Heart right ventricle (tissue), 16 donors: ENCODE data around the gene CDC73. TPM values are rescaled to one million over a fixed set of nuclear protein-coding genes. Genes with fewer than 3 reads are reported as not detected.
A peak's percentile ranks its signal among the peaks of the same experiment; 100 is the strongest.

Experiments used
- ATAC-seq, 8 donors: fragments of 200-7000 bp; cut with Tn5 transposase; one replicate each; pipeline ENCODE4 v1.9.1; 2020; ENCODE audit warnings: mild to moderate bottlenecking in 8 of 8, moderate library complexity in 8 of 8, moderate number of reproducible peaks in 1 of 8
- DNase-seq, 2 donors: peaks; one replicate each; pipeline ENCODE4 v3.0.0-alpha.2; 2020
- H3K27ac ChIP-seq, 10 donors: fragments of 200-600 bp; sonication (generic) in 2 of 10; one replicate each; pipeline versions ENCODE4 v1.5.0 to v1.8.0; 2020 to 2022; ENCODE audit warnings: mild to moderate bottlenecking in 3 of 10
- H3K27me3 ChIP-seq, 7 donors: fragments of 200-600 bp; one replicate each; pipeline ENCODE4 v1.8.0; 2021 to 2022; ENCODE audit warnings: mild to moderate bottlenecking in 2 of 7
- H3K36me3 ChIP-seq, 9 donors: fragments of 200-600 bp; sonication (generic) in 1 of 9; one replicate each; pipeline versions ENCODE4 v1.5.0 to v1.8.0; 2020 to 2022; ENCODE audit warnings: mild to moderate bottlenecking in 2 of 9
- H3K4me1 ChIP-seq, 9 donors: fragments of 200-600 bp; sonication (generic) in 1 of 9; one replicate each; pipeline versions ENCODE4 v1.5.0 to v1.8.0; 2020 to 2022; ENCODE audit warnings: mild to moderate bottlenecking in 4 of 9
- H3K4me3 ChIP-seq, 10 donors: fragments of 200-600 bp; sonication (generic) in 2 of 10; one replicate each; pipeline versions ENCODE4 v1.5.0 to v1.8.0; 2020 to 2022; ENCODE audit warnings: mild to moderate bottlenecking in 7 of 10, moderate library complexity in 2 of 10
- H3K9me3 ChIP-seq, 11 donors: fragments of 200-600 bp in 10 of 11; sonication (generic) in 2 of 11; one replicate each; pipeline versions ENCODE4 v1.5.0 to v1.8.0; 2013 to 2022; ENCODE audit warnings: mild to moderate bottlenecking in 2 of 11, control low read depth in 1 of 11, moderate library complexity in 1 of 11
- CTCF ChIP-seq, 9 donors: fragments of 200-600 bp; sonication (generic) in 2 of 9; IDR thresholded peaks; one replicate each; pipeline versions ENCODE4 v1.5.0 to v1.8.0; 2021 to 2022; ENCODE audit warnings: antibody characterized with exemption in 9 of 9, mild to moderate bottlenecking in 5 of 9, moderate library complexity in 1 of 9
- WGBS, 2 donors: extraction: QIAGEN DNeasy Blood & Tissue Kit; methylation state at CpG; one replicate each; pipeline ENCODE4 v1.1.7; 2013; ENCODE audit warnings: inconsistent platforms in 1 of 2; 5-methylcytosine and 5-hydroxymethylcytosine counted together
- intact Hi-C, 10 donors: fragments of 100-400 bp; cut with DNase I; formaldehyde crosslinking; loops; one replicate each; pipeline versions ENCODE4 v1.11.1 to v1.14.2; 2022
- polyA plus RNA-seq, 2 donors: library from polyadenylated mRNA; stranded (reverse); fragments of 200-250 nt; gene quantifications; one replicate each; pipeline ENCODE4 v1.2.3, GENCODE V29; 2013
- total RNA-seq, 10 donors: library from RNA; stranded (reverse); fragmentation: NEBNext Ultra II Directional in 3 of 10; extraction: Animal tissue kit (Norgen Biotek cat#: 25700) in 3 of 10; gene quantifications; one replicate each; pipeline versions ENCODE4 v1.2.1 to v1.2.4, GENCODE V29; 2021 to 2023
- donor health status: Arrhythmogenic right ventricular cardiomyopathy.
- donor health status: ischemic (EF 13 %, LVEDD 7.1; RV severe dilation, severe dysfunction).
- donor health status: healthy with polysubstance abuse.
- donor health status: DM: no; HTN: yes; CAD: no.
- donor health status: DM: no; HTN: no; CAD: no.
- donor health status: ischemic (EF 25% LVEDD 6.9; RV normal size, moderate dysfunction).
- donor health status: ischemic (EF 25% LVEDD 5.7; RV mildly dilated, moderate dysfunction).
- donor health status: healthy.
- donor health status: DM: yes; HTN: yes; CAD: no.
- donor health status: Ischemic cardiomyopathy.
- donor health status: ischemic (EF 35%, LVEDD 5.7; RV mildly dilated, moderate dysfunction).
- donor health status: nonischemic (EF 11% LVEDD 7.7; RV severe dilation, severe dysfunction).
- donor health status: DM: yes; HTN: yes; CAD: no.
- donor health status: PGD.
- donor health status: ischemic (EF 29% LVEDD 5.4; RV normal size, mild dysfunction).
- donor health status: nonischemic (EF 23%, LVEDD 6.1; RV moderate dilation, normal function).

The CDC73 gene
- total and polyA plus RNA-seq, 12 donors = 9.2 to 70.2 (median 54.2) TPM

GRCh38 chr1:193211539-193211938 is 89.7 kb downstream of the CDC73 start:
- 32 to 41% methylated on average over 1 of the region's 1 CpG for WGBS, 2 donors

GRCh38 chr1:193212637-193213036 is 90.8 kb downstream of the CDC73 start:
- no peak overlapping the region for H3K4me3 ChIP-seq
- DNase-seq = no peak
- intact Hi-C loops = no loop called here
- peaks cover 0 to 21% (median 9%) of the 10 kb centered on the region in 9 donors for H3K4me1 ChIP-seq
- 99% methylated on average over 2 of the region's 2 CpGs for WGBS, 2 donors
- peaks cover 0 to 57% (median 7%) of the 10 kb centered on the region in 9 donors for H3K36me3 ChIP-seq
- no peak for ATAC-seq
- TF ChIP-seq CTCF (IDR thresholded peaks at IDR 0.05) = no peak
- H3K27me3 ChIP-seq = no peaks in the 10 kb centered on the region
- no peak overlapping the region for H3K27ac ChIP-seq
- peaks cover 0 to 11% (median 0%) of the 10 kb centered on the region in 11 donors for H3K9me3 ChIP-seq

More at GRCh38 chr1:193211539-193211938, 89.7 kb downstream of the CDC73 start:
- Histone ChIP-seq H3K36me3 (peaks cover 0 to 68% (median 7%) of the 10 kb centered on the region in 9 donors), H3K4me1 (peaks cover 0 to 21% (median 9%) of the 10 kb centered on the region in 9 donors), H3K4me3 (no peak overlapping the region), H3K9me3 (peaks cover 0 to 22% (median 8%) of the 10 kb centered on the region in 11 donors), H3K27me3 (no peaks in the 10 kb centered on the region), H3K27ac (peak overlapping the region in 1 of 10 donors; percentile 28)
- ATAC-seq (no peak), DNase-seq (no peak)
- TF ChIP-seq CTCF (IDR thresholded peaks at IDR 0.05) = no peak
- intact Hi-C loops = no loop called here

- intact Hi-C loops = no loop called here
- peaks cover 0 to 6% (median 0%) of the 10 kb centered on the region in 11 donors for H3K9me3 ChIP-seq
- no peak for TF ChIP-seq CTCF (IDR thresholded peaks at IDR 0.05)
- peaks cover 0 to 21% (median 9%) of the 10 kb centered on the region in 9 donors for H3K4me1 ChIP-seq
- H3K27me3 ChIP-seq = no peaks in the 10 kb centered on the region
- no peak overlapping the region for H3K27ac ChIP-seq
- 97 to 99% methylated on average over 4 of the region's 4 CpGs for WGBS, 2 donors
- H3K36me3 ChIP-seq = peaks cover 0 to 66% (median 7%) of the 10 kb centered on the region in 9 donors
- no peak for ATAC-seq
- DNase-seq = no peak
- no peak overlapping the region for H3K4me3 ChIP-seq
These were observed 92.2 kb downstream of the CDC73 start for GRCh38 chr1:193213998-193214397.

GRCh38 chr1:193216920-193217319 is 95.1 kb downstream of the CDC73 start:
- Histone ChIP-seq H3K4me1 (peaks cover 0 to 20% (median 6%) of the 10 kb centered on the region in 9 donors), H3K4me3 (peak overlapping the region in 1 of 10 donors; percentile 23), H3K27me3 (no peaks in the 10 kb centered on the region), H3K27ac (peak overlapping the region in 8 of 10 donors; percentile 16 to 73 (median 66)), H3K9me3 (peaks cover 0 to 6% (median 0%) of the 10 kb centered on the region in 11 donors), H3K36me3 (peaks cover 0 to 76% (median 7%) of the 10 kb centered on the region in 9 donors)
- peak in 2 of 9 donors; percentile 21 to 31 for TF ChIP-seq CTCF (IDR thresholded peaks at IDR 0.05)
- intact Hi-C loops = no loop called here
- DNase-seq = peak; percentile 38 to 67
- ATAC-seq = peak; percentile 80 to 97 (median 90)
- 71 to 74% methylated on average over 8 of the region's 8 CpGs for WGBS, 2 donors
